ENCODE results near the gene SYAP1.

The SYAP1 gene

GRCh38 chrX:16786139-16786790, 66.9 kb downstream of the SYAP1 start, which contains the start of gene TXLNG:
Gene TXLNG, plus strand, starts transcription at chrX:16786466. Its CDS starts 22 bp downstream, at chrX:16786488.
- DNase-seq (ENCODE audit: insufficient read length) (peak; percentile 89), FAIRE-seq (peak; percentile 100)
- TF ChIP-seq POLR2A (IDR thresholded peaks at IDR 0.05; ENCODE audit: low read depth, low read length) (peak; percentile 94), TAF1 (IDR thresholded peaks at IDR 0.05; ENCODE audit: borderline replicate concordance, low read depth, low read length) (peak; percentile 86), POLR2AphosphoS5 (IDR thresholded peaks at IDR 0.05; ENCODE audit: low read depth, low read length) (peak; percentile 78)

- TF ChIP-seq POLR2A (IDR thresholded peaks at IDR 0.05; ENCODE audit: low read depth, low read length) (no peak), TAF1 (IDR thresholded peaks at IDR 0.05; ENCODE audit: borderline replicate concordance, low read depth, low read length) (no peak), POLR2AphosphoS5 (IDR thresholded peaks at IDR 0.05; ENCODE audit: low read depth, low read length) (no peak)
- DNase-seq (ENCODE audit: insufficient read length) (peak; percentile 41), FAIRE-seq (no peak)
Observed at GRCh38 chrX:16786791-16787735, 67.7 kb downstream of the SYAP1 start.

GRCh38 chrX:16788477-16788876, 69.1 kb downstream of the SYAP1 start:
- DNase-seq (ENCODE audit: insufficient read length): no peak
- TF ChIP-seq POLR2A (IDR thresholded peaks at IDR 0.05; ENCODE audit: low read depth, low read length) (no peak), TAF1 (IDR thresholded peaks at IDR 0.05; ENCODE audit: borderline replicate concordance, low read depth, low read length) (no peak), POLR2AphosphoS5 (IDR thresholded peaks at IDR 0.05; ENCODE audit: low read depth, low read length) (no peak)
- no peak for FAIRE-seq

GRCh38 chrX:16796298-16796697, 76.9 kb downstream of the SYAP1 start:
- FAIRE-seq (no peak), DNase-seq (ENCODE audit: insufficient read length) (no peak)
- TF ChIP-seq TAF1 (IDR thresholded peaks at IDR 0.05; ENCODE audit: borderline replicate concordance, low read depth, low read length): no peak
- TF ChIP-seq POLR2AphosphoS5 (IDR thresholded peaks at IDR 0.05; ENCODE audit: low read depth, low read length): no peak
- no peak for TF ChIP-seq POLR2A (IDR thresholded peaks at IDR 0.05; ENCODE audit: low read depth, low read length)

- TF ChIP-seq POLR2A (IDR thresholded peaks at IDR 0.05; ENCODE audit: low read depth, low read length) (no peak), POLR2AphosphoS5 (IDR thresholded peaks at IDR 0.05; ENCODE audit: low read depth, low read length) (no peak), TAF1 (IDR thresholded peaks at IDR 0.05; ENCODE audit: borderline replicate concordance, low read depth, low read length) (no peak)
- no peak for DNase-seq (ENCODE audit: insufficient read length)
- FAIRE-seq: no peak
Observed at GRCh38 chrX:16797358-16797757, 77.9 kb downstream of the SYAP1 start.

- FAIRE-seq: no peak
Observed at GRCh38 chrX:16797841-16798240, 78.4 kb downstream of the SYAP1 start.

GRCh38 chrX:16804923-16805464, 85.6 kb downstream of the SYAP1 start:
- DNase-seq (ENCODE audit: insufficient read length) (no peak), FAIRE-seq (no peak)
- TF ChIP-seq POLR2A (IDR thresholded peaks at IDR 0.05; ENCODE audit: low read depth, low read length) (no peak), POLR2AphosphoS5 (IDR thresholded peaks at IDR 0.05; ENCODE audit: low read depth, low read length) (no peak), TAF1 (IDR thresholded peaks at IDR 0.05; ENCODE audit: borderline replicate concordance, low read depth, low read length) (no peak)

More at GRCh38 chrX:16797841-16798240, 78.4 kb downstream of the SYAP1 start:
- TF ChIP-seq POLR2A (IDR thresholded peaks at IDR 0.05; ENCODE audit: low read depth, low read length): no peak
- no peak for TF ChIP-seq TAF1 (IDR thresholded peaks at IDR 0.05; ENCODE audit: borderline replicate concordance, low read depth, low read length)
- no peak for TF ChIP-seq POLR2AphosphoS5 (IDR thresholded peaks at IDR 0.05; ENCODE audit: low read depth, low read length)
- no peak for DNase-seq (ENCODE audit: insufficient read length)

GRCh38 chrX:16807548-16807947, 88.1 kb downstream of the SYAP1 start:
- TF ChIP-seq POLR2AphosphoS5 (IDR thresholded peaks at IDR 0.05; ENCODE audit: low read depth, low read length) (no peak), POLR2A (IDR thresholded peaks at IDR 0.05; ENCODE audit: low read depth, low read length) (no peak), TAF1 (IDR thresholded peaks at IDR 0.05; ENCODE audit: borderline replicate concordance, low read depth, low read length) (no peak)
- no peak for DNase-seq (ENCODE audit: insufficient read length)
- no peak for FAIRE-seq

- TF ChIP-seq TAF1 (IDR thresholded peaks at IDR 0.05; ENCODE audit: borderline replicate concordance, low read depth, low read length): no peak
- no peak for TF ChIP-seq POLR2A (IDR thresholded peaks at IDR 0.05; ENCODE audit: low read depth, low read length)
- no peak for TF ChIP-seq POLR2AphosphoS5 (IDR thresholded peaks at IDR 0.05; ENCODE audit: low read depth, low read length)
- DNase-seq (ENCODE audit: insufficient read length): no peak
- peak; percentile 64 for FAIRE-seq
Observed at GRCh38 chrX:16807976-16808542, 88.6 kb downstream of the SYAP1 start.

GRCh38 chrX:16814597-16814996, 95.2 kb downstream of the SYAP1 start:
- TF ChIP-seq TAF1 (IDR thresholded peaks at IDR 0.05; ENCODE audit: borderline replicate concordance, low read depth, low read length): no peak
- DNase-seq (ENCODE audit: insufficient read length) (no peak), FAIRE-seq (no peak)
